H7 (cell line): ENCODE measurements around the gene PRRG2. TPM values are rescaled to one million over a fixed set of nuclear protein-coding genes. Genes with fewer than 3 reads are reported as not detected.
A peak's percentile ranks its signal among the peaks of the same experiment; 100 is the strongest.
"Not testable (repeated sequence)": the region's sequence is repeated elsewhere in the genome, so short reads cannot be mapped to it uniquely, and the experiment has no call there.

Experiments used
- DNase-seq: peaks from one replicate; pipeline ENCODE4 v3.0.0; 2012
- H3K27me3 ChIP-seq: 2 replicates; pipeline ENCODE4 v1.6.0; 2011; ENCODE audit warnings: mild to moderate bottlenecking, low read length; ENCODE audit not compliant: control insufficient read depth, insufficient read depth
- H3K36me3 ChIP-seq: replicated peaks from 2 replicates; pipeline ENCODE4 v1.5.1; 2011; ENCODE audit warnings: low read length; ENCODE audit not compliant: control insufficient read depth, insufficient read depth
- H3K4me3 ChIP-seq: 2 replicates; pipeline ENCODE4 v1.5.1; 2011; ENCODE audit warnings: low read depth, mild to moderate bottlenecking, control low read depth, low read length, moderate library complexity; ENCODE audit not compliant: insufficient read depth
- total RNA-seq: library from RNA; depleted of rRNA; stranded (reverse); fragments of >200 nt; shearing (Covaris generic); gene quantifications from 2 replicates; pipeline ENCODE4 v1.2.3, GENCODE V29; 2014

Gene PRRG2
- total RNA-seq, 1 experiment from 2014 or later = 1.2 TPM

- DNase-seq = peak; percentile 45
- no peaks in the 10 kb centered on the region for H3K27me3 ChIP-seq
- peaks cover 38% of the 10 kb centered on the region for H3K36me3 ChIP-seq
- no peak overlapping the region for H3K4me3 ChIP-seq
Observed at GRCh38 chr19:49599378-49600295, 18.5 kb downstream of the PRRG2 start.

GRCh38 chr19:49601482-49602038 lies 20.4 kb downstream of the PRRG2 start:
- H3K36me3 ChIP-seq = peaks cover 41% of the 10 kb centered on the region
- DNase-seq = peak; percentile 47
- H3K27me3 ChIP-seq = no peaks in the 10 kb centered on the region
- no peak overlapping the region for H3K4me3 ChIP-seq

GRCh38 chr19:49602806-49603205 lies 21.7 kb downstream of the PRRG2 start:
- H3K4me3 ChIP-seq = no peak overlapping the region
- DNase-seq = no peak
- peaks cover 42% of the 10 kb centered on the region for H3K36me3 ChIP-seq
- no peaks in the 10 kb centered on the region for H3K27me3 ChIP-seq

GRCh38 chr19:49605605-49606004 lies 24.5 kb downstream of the PRRG2 start:
- no peak for DNase-seq
- H3K36me3 ChIP-seq = peaks cover 30% of the 10 kb centered on the region
- no peaks in the 10 kb centered on the region for H3K27me3 ChIP-seq
- no peak overlapping the region for H3K4me3 ChIP-seq

GRCh38 chr19:49609499-49610092 lies 28.5 kb downstream of the PRRG2 start:
- no peak overlapping the region for H3K4me3 ChIP-seq
- H3K36me3 ChIP-seq = peaks cover 24% of the 10 kb centered on the region
- H3K27me3 ChIP-seq = no peaks in the 10 kb centered on the region
- no peak for DNase-seq

- peak; percentile 33 for DNase-seq
- H3K4me3 ChIP-seq = no peak overlapping the region
- peaks cover 34% of the 10 kb centered on the region for H3K36me3 ChIP-seq
- no peaks in the 10 kb centered on the region for H3K27me3 ChIP-seq
Observed at GRCh38 chr19:49613374-49613773, 32.3 kb downstream of the PRRG2 start.

- Histone ChIP-seq H3K27me3 (no peaks in the 10 kb centered on the region), H3K36me3 (peaks cover 33% of the 10 kb centered on the region), H3K4me3 (no peak overlapping the region)
- DNase-seq = peak; percentile 60
Observed at GRCh38 chr19:49614096-49614833, 33.1 kb downstream of the PRRG2 start.

GRCh38 chr19:49615861-49616260 lies 34.7 kb downstream of the PRRG2 start:
- H3K4me3 ChIP-seq = no peak overlapping the region
- peaks cover 36% of the 10 kb centered on the region for H3K36me3 ChIP-seq
- H3K27me3 ChIP-seq = no peaks in the 10 kb centered on the region
- no peak for DNase-seq

- Histone ChIP-seq H3K27me3 (no peaks in the 10 kb centered on the region), H3K4me3 (no peak overlapping the region), H3K36me3 (peaks cover 35% of the 10 kb centered on the region)
- DNase-seq = no peak
Observed at GRCh38 chr19:49616532-49616931, 35.4 kb downstream of the PRRG2 start.

GRCh38 chr19:49616945-49617344 lies 35.8 kb downstream of the PRRG2 start:
- DNase-seq = no peak
- no peak overlapping the region for H3K4me3 ChIP-seq
- no peaks in the 10 kb centered on the region for H3K27me3 ChIP-seq
- H3K36me3 ChIP-seq = peaks cover 38% of the 10 kb centered on the region

GRCh38 chr19:49617860-49618259 lies 36.7 kb downstream of the PRRG2 start:
- H3K4me3 ChIP-seq, DNase-seq, H3K27me3 ChIP-seq: not testable (repeated sequence)
- peaks cover 38% of the 10 kb centered on the region for H3K36me3 ChIP-seq

GRCh38 chr19:49624967-49625910 lies 44.1 kb downstream of the PRRG2 start:
- no peaks in the 10 kb centered on the region for H3K27me3 ChIP-seq
- H3K36me3 ChIP-seq = peaks cover 14% of the 10 kb centered on the region
- peak; percentile 77 for DNase-seq
- H3K4me3 ChIP-seq = no peak overlapping the region

- no peaks in the 10 kb centered on the region for H3K27me3 ChIP-seq
- no peak for DNase-seq
- H3K4me3 ChIP-seq = no peak overlapping the region
- peaks cover 13% of the 10 kb centered on the region for H3K36me3 ChIP-seq
Observed at GRCh38 chr19:49626226-49626625, 45.1 kb downstream of the PRRG2 start.
